NCI-H510A (cell line): ENCODE results near the gene DNAH11.
A peak's percentile ranks its signal among the peaks of the same experiment; 100 is the strongest.
"Not testable (repeated sequence)": the region's sequence is repeated elsewhere in the genome, so short reads cannot be mapped to it uniquely, and the experiment has no call there.

Source experiments
- DNase-seq: peaks from one replicate; lab custom pipeline; 2025; lab: John Stamatoyannopoulos, UW

Gene DNAH11

DNA sequence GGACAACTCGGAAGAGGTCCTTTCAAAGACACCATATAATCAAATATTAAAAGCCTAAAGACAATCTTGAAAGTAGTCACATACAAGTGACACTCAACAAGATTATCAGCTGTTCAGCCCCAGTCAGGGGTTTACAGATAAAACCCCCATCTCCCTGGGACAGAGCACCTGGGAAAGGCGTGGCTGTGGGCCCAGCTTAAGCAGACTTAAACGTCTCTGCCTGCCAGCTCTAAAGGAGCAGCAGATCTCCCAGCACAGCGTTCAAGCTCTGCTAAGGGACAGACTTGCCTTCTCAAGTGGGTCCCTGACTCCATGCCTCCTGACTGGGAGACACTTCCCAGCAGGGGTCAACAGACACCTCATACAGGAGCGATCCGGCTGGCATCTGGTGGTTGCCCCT lies 384.9 kb downstream of the DNAH11 start:
- no peak for DNase-seq

DNA sequence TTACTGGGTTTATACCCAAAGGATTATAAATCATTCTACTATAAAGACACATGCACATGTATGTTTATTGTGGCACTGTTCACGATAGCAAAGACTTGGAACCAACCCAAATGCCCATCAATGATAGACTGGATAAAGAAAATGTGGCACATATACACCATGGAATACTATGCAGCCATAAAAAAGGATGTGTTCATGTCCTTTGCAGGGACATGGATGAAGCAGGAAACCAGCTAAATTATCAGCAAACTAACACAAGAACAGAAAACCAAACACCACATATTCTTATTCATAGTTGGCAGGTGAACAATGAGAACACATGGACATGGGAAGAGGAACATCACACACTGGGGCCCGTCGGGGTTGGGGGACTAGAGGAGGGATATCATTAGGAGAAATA lies 390.5 kb downstream of the DNAH11 start:
- DNase-seq = not testable (repeated sequence)

DNA sequence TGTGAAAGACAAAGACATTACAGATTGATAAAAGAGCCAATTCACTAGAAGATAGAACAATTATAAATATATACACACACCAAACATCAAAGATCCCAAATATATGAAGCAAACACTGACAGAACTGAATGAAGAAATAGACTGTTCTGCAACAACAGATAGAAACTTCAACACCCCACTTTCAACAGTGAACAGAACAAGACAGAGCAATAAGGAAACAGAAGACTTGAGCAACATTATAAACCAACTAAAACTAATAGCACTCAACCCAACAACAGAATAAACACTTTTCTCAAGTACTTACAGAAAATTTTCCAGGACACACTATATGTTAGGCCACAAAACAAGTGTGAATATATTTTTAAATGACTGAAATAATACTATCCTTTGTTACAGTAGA lies 392.0 kb downstream of the DNAH11 start:
- DNase-seq = no peak

GRCh38 chr7:21938463-21938862 lies 395.6 kb downstream of the DNAH11 start:
- no peak for DNase-seq

- no peak for DNase-seq
These were observed 396.5 kb downstream of the DNAH11 start for GRCh38 chr7:21939136-21939857.

DNA sequence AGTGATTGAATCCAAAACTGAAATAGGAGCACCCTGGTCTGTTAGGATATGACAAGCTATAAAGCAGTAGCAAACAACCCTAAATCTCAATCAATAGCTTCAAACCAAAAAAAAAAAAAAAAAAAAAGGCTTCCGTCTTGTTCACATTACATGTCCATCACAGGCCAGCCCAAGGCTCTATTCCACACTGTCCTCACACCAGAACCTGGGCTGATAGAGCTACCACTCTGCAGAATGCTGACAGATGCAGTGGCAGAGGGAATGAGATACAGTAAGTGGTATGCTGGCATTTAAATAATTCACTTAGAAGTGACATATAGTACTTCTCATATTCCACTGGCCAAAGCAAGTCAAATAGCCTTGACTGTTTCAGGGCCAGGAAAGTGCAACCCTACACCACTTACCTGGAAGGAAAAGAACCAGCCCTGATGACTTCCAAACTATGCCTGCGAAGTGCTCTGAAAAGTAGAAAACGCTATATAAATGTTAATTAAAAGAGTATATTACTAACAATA lies 397.1 kb downstream of the DNAH11 start:
- no peak for DNase-seq

DNA sequence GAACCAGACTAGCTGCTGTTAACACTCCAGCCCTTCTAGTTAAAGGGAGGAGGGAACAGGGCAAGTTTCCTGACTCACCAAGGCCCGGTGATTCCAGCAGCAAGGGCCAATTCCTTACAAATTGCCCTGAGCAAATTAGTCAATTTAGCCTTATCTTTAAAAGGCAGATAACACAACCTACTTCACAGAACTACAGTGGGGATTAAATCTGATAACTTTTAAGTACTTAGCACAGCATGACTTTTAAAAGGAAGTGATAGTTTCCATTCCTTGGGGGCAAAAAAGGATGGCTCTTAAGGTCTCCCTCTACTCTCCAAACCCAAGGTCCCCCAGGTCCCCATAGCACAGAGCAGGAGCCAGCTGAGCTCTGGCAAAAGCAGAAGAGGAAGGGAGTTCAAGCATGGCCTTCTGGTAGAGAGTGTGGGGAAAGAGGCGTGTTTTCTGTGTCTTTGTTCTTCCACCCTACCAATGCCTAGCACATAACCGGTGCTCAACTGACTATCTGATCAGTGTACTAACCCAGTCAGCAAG lies 398.8 kb downstream of the DNAH11 start:
- no peak for DNase-seq

GRCh38 chr7:21942955-21943354 lies 400.1 kb downstream of the DNAH11 start:
- DNase-seq = no peak

- DNase-seq = no peak
These were observed 400.6 kb downstream of the DNAH11 start for GRCh38 chr7:21943436-21943835.

GRCh38 chr7:21944616-21945453 lies 402.0 kb downstream of the DNAH11 start:
- DNase-seq = peak; percentile 62

DNA sequence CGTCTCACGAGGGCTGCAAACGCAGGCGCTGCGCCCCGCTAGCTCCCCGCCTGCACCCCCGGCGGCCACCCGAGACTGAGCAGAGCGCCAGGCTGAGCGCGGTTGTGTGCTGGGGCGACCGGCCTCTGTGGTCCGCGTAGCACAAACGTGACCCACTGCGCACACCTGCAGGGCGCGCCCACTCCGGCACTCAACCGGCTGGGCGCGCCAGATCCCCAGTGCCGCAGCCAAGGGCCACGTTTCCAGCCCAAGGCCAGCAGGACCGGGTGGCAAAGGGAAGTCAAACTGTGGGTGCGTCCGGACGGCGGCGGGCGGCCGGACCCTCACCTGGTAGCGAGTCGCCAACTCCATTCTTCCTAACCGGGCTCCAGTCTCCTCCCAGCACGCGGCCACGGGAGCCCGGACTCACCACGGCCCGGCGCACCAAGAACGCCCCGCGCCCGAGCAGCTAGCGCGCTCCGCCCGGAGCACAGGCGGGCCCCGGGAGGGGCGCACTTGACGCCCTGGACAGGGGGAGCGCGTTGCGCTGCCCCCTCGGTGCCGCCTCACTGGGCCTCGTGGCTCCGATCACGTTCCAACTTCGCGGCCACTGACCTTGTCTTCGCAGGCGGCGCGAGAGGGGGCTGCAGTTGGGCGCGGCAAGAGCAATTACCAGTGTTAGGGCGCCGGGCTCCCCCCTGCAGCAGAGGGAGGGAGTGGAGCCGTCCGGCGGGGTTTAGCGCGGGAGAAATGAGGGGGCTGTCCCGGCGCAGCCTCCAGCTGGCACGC lies 402.8 kb downstream of the DNAH11 start, which contains the start of gene CDCA7L:
Gene CDCA7L, minus strand, starts transcription at position 446 of the 768 bp plus-strand sequence. Its CDS starts 95 bp downstream, at position 351.
- peak; percentile 29 for DNase-seq

GRCh38 chr7:21946222-21946709 lies 403.4 kb downstream of the DNAH11 start:
- DNase-seq = peak; percentile 14

- no peak for DNase-seq
These were observed 404.2 kb downstream of the DNAH11 start for GRCh38 chr7:21947056-21947455.

DNA sequence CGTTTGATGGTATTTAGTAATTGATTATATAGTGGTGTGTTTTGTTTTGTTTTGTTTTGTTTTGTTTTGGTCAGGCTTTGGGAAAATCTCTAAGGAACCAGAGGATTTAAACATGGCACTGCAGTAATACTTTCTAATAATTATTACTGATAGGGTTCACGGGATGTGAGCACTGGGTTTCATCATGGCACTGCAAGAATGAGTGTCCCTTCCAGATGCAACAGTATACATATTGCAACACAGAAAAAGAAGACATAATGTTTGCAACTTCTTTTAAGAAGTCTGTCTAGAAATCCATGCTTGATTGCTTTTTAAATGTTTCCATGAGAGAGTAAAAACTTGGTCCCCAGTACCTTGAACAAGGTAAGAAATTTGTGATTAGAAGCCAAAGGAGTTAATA lies 405.1 kb downstream of the DNAH11 start:
- no peak for DNase-seq

- DNase-seq = no peak
These were observed 405.5 kb downstream of the DNAH11 start for GRCh38 chr7:21948364-21948763.

DNA sequence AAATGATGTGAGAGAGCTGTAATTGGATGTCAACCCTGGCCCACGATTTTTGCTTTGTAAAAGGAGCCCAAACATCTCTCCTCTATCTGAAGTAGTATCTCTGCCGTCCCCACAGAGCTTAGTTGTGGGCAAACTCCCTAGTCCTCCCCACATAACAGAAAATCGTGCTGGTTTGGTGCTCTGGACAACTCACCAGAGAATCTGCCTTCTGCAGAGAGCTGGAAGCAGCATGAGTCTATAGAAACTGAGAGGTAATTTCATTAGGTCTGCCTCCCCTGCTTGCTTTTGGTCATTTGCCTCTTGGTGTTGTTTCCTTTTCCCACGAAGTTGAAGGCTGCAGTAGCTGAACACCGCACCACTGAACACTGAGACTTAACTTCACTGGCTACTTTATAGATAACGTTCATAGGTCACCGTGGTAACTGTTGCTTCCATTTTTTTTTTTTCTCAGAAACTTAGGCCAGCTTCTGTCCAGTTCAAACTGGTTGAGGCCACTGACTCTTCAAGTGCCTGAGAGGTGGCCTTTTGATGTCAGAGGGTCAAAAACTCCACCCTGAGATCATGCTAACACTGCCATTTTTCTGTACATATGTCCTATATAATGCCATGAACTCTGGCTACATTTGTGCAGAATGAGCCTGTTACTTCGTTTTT lies 406.2 kb downstream of the DNAH11 start:
- DNase-seq = no peak
